GM12864 (cell line): ENCODE measurements around the gene CHD5.

Experiments used
- DNase-seq: peaks from one replicate; pipeline ENCODE4 v3.0.0-alpha.2; 2011; ENCODE audit warnings: low read depth
- H3K4me3 ChIP-seq: 2 replicates; pipeline ENCODE4 v1.5.1; 2011; ENCODE audit warnings: mild to moderate bottlenecking, low read depth, low read length, control low read depth
- TF ChIP-seq, protein P1 (sequence below): IDR thresholded peaks from 2 replicates; pipeline ENCODE4 v1.5.1; 2011; ENCODE audit warnings: low read depth, mild to moderate bottlenecking, moderate library complexity, low read length, control low read depth, inconsistent platforms; ENCODE audit errors: missing control alignments

CHD5 gene

DNA sequence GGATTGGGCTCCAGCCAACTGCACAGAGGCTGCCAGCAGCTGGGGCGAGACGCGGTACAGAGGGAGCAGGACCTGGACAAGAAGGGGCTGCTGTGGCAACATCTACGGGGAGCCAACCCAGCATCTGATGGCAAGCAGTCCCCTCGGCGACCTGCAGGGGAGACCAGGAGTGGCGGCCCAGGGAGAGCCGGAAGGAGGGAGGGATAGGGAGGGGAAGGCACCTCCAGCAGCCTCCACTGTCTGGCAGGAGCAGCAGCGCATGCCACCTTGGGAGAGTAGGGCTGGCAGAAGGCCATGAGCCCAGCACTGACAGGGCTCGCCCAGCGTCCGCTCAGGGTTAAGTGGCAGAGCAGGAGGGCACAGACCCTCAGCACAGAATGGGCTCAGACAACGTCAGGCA, 17.3 kb downstream of the CHD5 start:
- TF ChIP-seq, protein P1, sequence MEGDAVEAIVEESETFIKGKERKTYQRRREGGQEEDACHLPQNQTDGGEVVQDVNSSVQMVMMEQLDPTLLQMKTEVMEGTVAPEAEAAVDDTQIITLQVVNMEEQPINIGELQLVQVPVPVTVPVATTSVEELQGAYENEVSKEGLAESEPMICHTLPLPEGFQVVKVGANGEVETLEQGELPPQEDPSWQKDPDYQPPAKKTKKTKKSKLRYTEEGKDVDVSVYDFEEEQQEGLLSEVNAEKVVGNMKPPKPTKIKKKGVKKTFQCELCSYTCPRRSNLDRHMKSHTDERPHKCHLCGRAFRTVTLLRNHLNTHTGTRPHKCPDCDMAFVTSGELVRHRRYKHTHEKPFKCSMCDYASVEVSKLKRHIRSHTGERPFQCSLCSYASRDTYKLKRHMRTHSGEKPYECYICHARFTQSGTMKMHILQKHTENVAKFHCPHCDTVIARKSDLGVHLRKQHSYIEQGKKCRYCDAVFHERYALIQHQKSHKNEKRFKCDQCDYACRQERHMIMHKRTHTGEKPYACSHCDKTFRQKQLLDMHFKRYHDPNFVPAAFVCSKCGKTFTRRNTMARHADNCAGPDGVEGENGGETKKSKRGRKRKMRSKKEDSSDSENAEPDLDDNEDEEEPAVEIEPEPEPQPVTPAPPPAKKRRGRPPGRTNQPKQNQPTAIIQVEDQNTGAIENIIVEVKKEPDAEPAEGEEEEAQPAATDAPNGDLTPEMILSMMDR: peak; percentile 14
- no peak for DNase-seq

DNA sequence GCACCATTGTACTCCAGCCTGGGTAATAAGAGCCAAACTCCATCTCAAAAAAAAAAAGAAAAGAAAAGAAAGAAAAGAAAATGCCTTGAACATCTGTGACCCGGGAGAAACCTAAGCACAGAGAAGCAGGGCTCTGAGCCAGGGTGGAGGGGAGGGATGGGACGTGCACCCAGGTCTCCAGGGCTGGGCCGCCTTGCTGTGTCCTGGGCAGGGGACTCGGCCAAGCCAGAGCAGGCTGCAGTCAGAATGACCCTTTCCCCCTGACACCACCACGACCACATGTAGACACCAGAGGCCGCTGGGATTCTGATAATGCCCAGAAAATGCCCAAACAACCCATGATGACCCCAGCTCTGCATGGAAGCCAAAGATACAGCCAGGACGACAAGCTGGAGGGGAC, 17.8 kb downstream of the CHD5 start:
- no peak for DNase-seq
- TF ChIP-seq, protein P1: no peak
- H3K4me3 ChIP-seq: no peak overlapping the region

More for the DNA sequence above, 17.3 kb downstream of the CHD5 start:
- no peak overlapping the region for H3K4me3 ChIP-seq

DNA sequence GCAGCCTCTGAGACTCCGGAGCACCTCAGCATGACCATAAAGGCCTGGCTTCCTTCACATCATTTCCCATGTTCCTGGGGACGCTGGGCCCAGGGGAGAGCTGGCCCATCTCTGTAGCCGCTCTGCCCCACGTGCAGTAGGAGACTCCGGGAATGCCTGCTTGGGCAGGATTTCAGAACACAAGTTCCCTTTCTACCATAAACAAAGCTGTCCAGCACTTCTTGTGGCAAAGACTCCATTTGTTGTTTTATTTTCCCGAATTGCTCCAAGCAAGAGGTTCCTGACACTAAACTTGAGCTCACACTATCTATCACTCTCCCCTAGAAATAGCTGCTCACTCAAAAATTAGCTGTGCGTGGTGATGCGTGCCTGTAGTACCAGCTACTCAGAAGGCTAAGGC, 21.9 kb downstream of the CHD5 start:
- no peak for DNase-seq
- TF ChIP-seq, protein P1: no peak
- H3K4me3 ChIP-seq: no peak overlapping the region

DNA sequence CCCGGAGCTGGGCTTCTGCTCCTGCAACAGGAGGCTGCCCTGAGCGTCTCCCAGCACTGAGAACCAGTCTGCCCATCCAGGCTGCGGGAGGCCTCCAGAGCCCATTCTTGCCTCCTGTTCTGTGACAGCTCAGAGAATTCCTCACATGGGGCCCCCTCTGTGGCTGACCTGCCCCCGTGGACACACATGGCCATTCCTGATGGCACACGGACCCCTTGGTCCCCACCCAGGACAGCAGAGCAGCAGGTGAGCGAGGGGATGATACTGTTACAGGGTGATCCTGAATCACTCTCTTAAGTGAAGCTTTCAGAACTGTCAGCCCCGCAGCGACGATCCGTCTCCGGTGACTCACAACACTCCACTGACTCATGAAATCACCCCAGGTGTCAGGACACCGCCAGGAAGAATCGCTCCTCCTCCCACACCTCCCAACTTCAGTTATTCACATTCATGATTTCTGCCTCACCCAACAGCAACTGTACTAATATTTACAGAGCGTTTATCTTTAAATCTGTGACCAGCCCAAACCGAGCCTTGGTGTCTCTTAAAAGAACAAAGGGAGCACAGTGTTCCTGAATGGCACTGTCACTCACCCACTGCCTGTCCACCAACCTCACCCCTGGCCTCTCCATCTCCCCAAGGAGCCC, 22.5 kb downstream of the CHD5 start:
- no peak overlapping the region for H3K4me3 ChIP-seq
- TF ChIP-seq, protein P1: no peak
- no peak for DNase-seq

DNA sequence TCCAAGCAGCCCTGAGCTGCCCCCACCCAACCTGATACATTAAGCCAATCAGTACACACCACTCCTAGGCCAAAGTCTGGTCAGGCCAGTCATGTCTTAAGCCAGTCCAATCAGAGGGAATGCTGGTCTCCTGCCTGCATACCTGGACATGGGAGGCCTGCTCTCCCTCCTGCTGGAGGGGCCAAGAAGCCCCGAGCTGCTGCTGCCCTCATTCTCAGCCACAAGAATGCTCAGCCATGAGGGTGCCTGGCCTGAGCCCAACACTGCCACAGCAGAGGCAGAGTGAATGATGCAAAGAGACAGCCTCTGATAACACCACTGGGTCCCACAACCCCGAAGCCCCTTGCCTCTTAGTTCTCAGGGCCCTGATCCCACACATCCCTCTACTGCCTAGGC, 23.0 kb downstream of the CHD5 start:
- no peak for DNase-seq
- TF ChIP-seq, protein P1: no peak
- H3K4me3 ChIP-seq: no peak overlapping the region

DNA sequence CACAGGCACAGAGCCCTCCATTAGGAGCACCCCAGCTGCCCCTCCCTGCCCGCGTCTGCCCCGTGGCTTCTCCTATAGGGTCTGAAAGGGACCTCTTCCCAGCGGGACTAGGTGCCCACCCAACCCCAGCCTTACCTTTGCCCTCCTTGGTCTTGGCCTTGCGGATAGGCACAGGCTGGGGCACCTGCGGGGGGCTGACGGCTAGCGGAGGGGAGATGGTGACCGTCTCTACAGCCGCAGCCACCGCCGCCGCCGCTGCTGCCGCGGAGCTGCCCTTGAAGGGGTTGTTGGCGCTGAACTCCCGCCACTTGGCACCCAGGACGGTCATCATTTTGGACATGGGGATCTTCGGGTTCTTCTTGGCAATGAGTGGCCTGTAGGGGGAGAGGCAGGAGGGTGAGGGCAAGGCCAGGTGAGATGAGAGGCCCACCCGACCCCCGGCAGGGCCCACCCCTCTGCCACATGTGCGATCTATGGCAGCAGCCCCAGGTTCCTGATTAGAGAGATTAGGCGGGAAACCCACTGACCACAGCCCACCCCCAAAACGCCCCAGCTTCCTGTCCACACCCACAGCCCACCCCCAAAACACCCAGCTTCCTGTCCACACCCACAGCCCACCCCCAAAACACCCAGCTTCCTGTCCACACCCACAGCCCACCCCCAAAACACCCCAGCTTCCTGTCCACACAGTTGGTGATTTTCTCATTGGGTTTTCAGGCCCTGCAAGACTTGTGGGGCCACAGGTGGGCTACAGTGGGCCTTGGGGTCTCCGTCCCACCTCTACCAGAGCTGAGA, 25.4 kb downstream of the CHD5 start:
- H3K4me3 ChIP-seq: no peak overlapping the region
- TF ChIP-seq, protein P1: no peak
- DNase-seq: no peak
